Measurements from ENCODE around the gene SBF2. TPM values are rescaled to one million over a fixed set of nuclear protein-coding genes. Genes with fewer than 3 reads are reported as not detected.

SBF2 gene
- total and polyA plus RNA-seq, 2 of the 13 experiments (the other 11 are each of a cell fraction or from before 2014, with no cell fraction given) = 24.0 to 45.8 TPM

- TF ChIP-seq ETS1 (CRISPR knock-in tag; IDR thresholded peaks at IDR 0.05) (no peak), ZUFSP (CRISPR knock-in tag; IDR thresholded peaks at IDR 0.05; ENCODE audit: borderline replicate concordance) (0 out of 2 replicates have a peak, but pooled peaks have one; percentile 64), ATF7-NPFF (CRISPR knock-in tag; IDR thresholded peaks at IDR 0.05; ENCODE audit: low read depth) (peak; percentile 6), ARID4A (CRISPR knock-in tag; IDR thresholded peaks at IDR 0.05; ENCODE audit: borderline replicate concordance) (peak; percentile 16; the same call in 1 of the 2 replicates), MXD4 (CRISPR knock-in tag; IDR thresholded peaks at IDR 0.05) (peak; percentile 64; the same call in 1 of the 2 replicates), POLR2AphosphoS2 (IDR thresholded peaks at IDR 0.05; ENCODE audit: low read depth, low read length) (no peak), GLI4 (CRISPR knock-in tag; IDR thresholded peaks at IDR 0.05; ENCODE audit: borderline replicate concordance) (no peak; the same call in 1 of the 2 replicates), ZNF713 (CRISPR knock-in tag; IDR thresholded peaks at IDR 0.05) (no peak; the same call in 1 of the 2 replicates), ZBTB43 (CRISPR knock-in tag; conservative IDR thresholded peaks at IDR 0.05) (no peak), ZNF572 (CRISPR knock-in tag; IDR thresholded peaks at IDR 0.05) (0 out of 2 replicates have a peak, but pooled peaks have one; percentile 37), JARID2 (CRISPR knock-in tag; IDR thresholded peaks at IDR 0.05; ENCODE audit: insufficient replicate concordance) (no peak), DMAP1 (CRISPR knock-in tag; IDR thresholded peaks at IDR 0.05) (peak; percentile 26; the same call in 1 of the 2 replicates), ZNF276 (CRISPR knock-in tag; IDR thresholded peaks at IDR 0.05; ENCODE audit: low read depth) (0 out of 2 replicates have a peak, but pooled peaks have one; percentile 52), TERF1 (CRISPR knock-in tag; IDR thresholded peaks at IDR 0.05) (no peak), MTF2 (CRISPR knock-in tag; IDR thresholded peaks at IDR 0.05; ENCODE audit: borderline replicate concordance) (peak; percentile 44; the same call in 1 of the 2 replicates)
Observed at GRCh38 chr11:9758637-9759518, 535.1 kb downstream of the SBF2 start (continued).
